OCI-LY3 (cell line): ENCODE measurements around the gene UGP2.

ENCODE experiments used
- H2AFZ ChIP-seq: fragments of 200-600, 300-600 bp; shearing (Covaris generic); 2 replicates; pipeline ENCODE4 v1.6.0; 2014; ENCODE audit warnings: antibody characterized with exemption, low read depth, low read length
- H3K27ac ChIP-seq: fragments of 200-600, 300-600 bp; sonication (generic); 2 replicates; pipeline ENCODE4 v1.5.1; 2014; ENCODE audit warnings: mild to moderate bottlenecking, low read length, moderate library complexity, mixed read lengths
- H3K27me3 ChIP-seq: fragments of 200-600, 300-600 bp; sonication (generic); 2 replicates; pipeline ENCODE4 v1.6.1; 2014; ENCODE audit warnings: low read depth, low read length, mixed read lengths
- H3K36me3 ChIP-seq: fragments of 200-600, 300-600 bp; sonication (generic); replicated peaks from 2 replicates; pipeline ENCODE3; 2014; ENCODE audit warnings: low read depth, low read length, mixed read lengths
- H3K4me1 ChIP-seq: fragments of 300-600, 200-600 bp; sonication (generic); 2 replicates; pipeline ENCODE4 v1.6.1; 2014; ENCODE audit warnings: low read length, mixed read lengths
- H3K4me2 ChIP-seq: fragments of 200-600, 300-600 bp; sonication (generic); 2 replicates; pipeline ENCODE4 v1.6.1; 2014; ENCODE audit warnings: low read length, mixed read lengths
- H3K4me3 ChIP-seq: fragments of 300-600, 200-600 bp; sonication (generic); 2 replicates; pipeline ENCODE4 v1.5.1; 2014; ENCODE audit warnings: antibody characterized with exemption, mild to moderate bottlenecking, low read length, moderate library complexity
- H3K79me2 ChIP-seq: fragments of 300-600, 200-600 bp; shearing (Covaris generic); 2 replicates; pipeline ENCODE4 v1.6.1; 2014; ENCODE audit warnings: mild to moderate bottlenecking, low read length, mixed read lengths
- H3K9ac ChIP-seq: fragments of 300-600, 200-600 bp; shearing (Covaris generic); 2 replicates; pipeline ENCODE4 v1.6.0; 2014; ENCODE audit warnings: mild to moderate bottlenecking, low read length, moderate library complexity
- H3K9me3 ChIP-seq: fragments of 200-600, 300-600 bp; shearing (Covaris generic); 2 replicates; pipeline ENCODE4 v1.6.1; 2014; ENCODE audit warnings: low read length, mixed read lengths; ENCODE audit not compliant: insufficient read depth
- H4K20me1 ChIP-seq: fragments of 200-600, 300-600 bp; sonication (generic); 2 replicates; pipeline ENCODE4 v1.6.1; 2016; ENCODE audit warnings: low read length, mixed read lengths; ENCODE audit not compliant: insufficient read depth
- CTCF ChIP-seq: fragments of 200-600, 300-600 bp; sonication (generic); IDR thresholded peaks from 2 replicates; pipeline ENCODE4 v1.5.1; 2014; ENCODE audit warnings: antibody characterized with exemption, low read length, low read depth
- EZH2phosphoT487 ChIP-seq: fragments of 200-600 bp; shearing (Covaris generic); IDR thresholded peaks from 2 replicates; pipeline ENCODE4 v1.6.1; 2018; ENCODE audit warnings: antibody characterized with exemption, mixed run types, low read depth

Gene UGP2

GRCh38 chr2:63898839-63899238 is 57.1 kb downstream of the UGP2 start:
- no peaks in the 10 kb centered on the region for H3K79me2 ChIP-seq
- no peaks in the 10 kb centered on the region for H4K20me1 ChIP-seq
- no peaks in the 10 kb centered on the region for H3K27me3 ChIP-seq
- no peak overlapping the region for H3K9ac ChIP-seq
- no peak overlapping the region for H3K4me3 ChIP-seq
- H3K9me3 ChIP-seq = peaks cover 12% of the 10 kb centered on the region
- TF ChIP-seq EZH2phosphoT487 (no peak), CTCF (no peak)
- H3K4me1 ChIP-seq = peaks cover 14% of the 10 kb centered on the region
- H3K27ac ChIP-seq = no peak overlapping the region
- no peak overlapping the region for H3K4me2 ChIP-seq
- no peak overlapping the region for H2AFZ ChIP-seq
- H3K36me3 ChIP-seq = peaks cover 38% of the 10 kb centered on the region

GRCh38 chr2:63899639-63900038 is 57.9 kb downstream of the UGP2 start:
- no peaks in the 10 kb centered on the region for H3K79me2 ChIP-seq
- peaks cover 14% of the 10 kb centered on the region for H3K9me3 ChIP-seq
- no peak for TF ChIP-seq CTCF
- no peak for TF ChIP-seq EZH2phosphoT487
- no peak overlapping the region for H3K4me3 ChIP-seq
- peaks cover 42% of the 10 kb centered on the region for H3K36me3 ChIP-seq
- no peak overlapping the region for H3K4me2 ChIP-seq
- H3K27me3 ChIP-seq = no peaks in the 10 kb centered on the region
- no peak overlapping the region for H2AFZ ChIP-seq
- H3K27ac ChIP-seq = no peak overlapping the region
- H3K4me1 ChIP-seq = peaks cover 14% of the 10 kb centered on the region
- H4K20me1 ChIP-seq = no peaks in the 10 kb centered on the region
- no peak overlapping the region for H3K9ac ChIP-seq

GRCh38 chr2:63902149-63902548 is 60.5 kb downstream of the UGP2 start:
- H3K27ac ChIP-seq = no peak overlapping the region

GRCh38 chr2:63903003-63903402 is 61.3 kb downstream of the UGP2 start:
- Histone ChIP-seq H3K4me3 (no peak overlapping the region), H3K4me1 (peaks cover 14% of the 10 kb centered on the region), H3K79me2 (no peaks in the 10 kb centered on the region), H3K36me3 (peaks cover 53% of the 10 kb centered on the region), H3K27me3 (no peaks in the 10 kb centered on the region), H3K4me2 (no peak overlapping the region), H3K27ac (no peak overlapping the region; the same call in 1 of the 2 replicates), H2AFZ (no peak overlapping the region), H4K20me1 (no peaks in the 10 kb centered on the region), H3K9me3 (peaks cover 14% of the 10 kb centered on the region), H3K9ac (no peak overlapping the region)
- TF ChIP-seq EZH2phosphoT487 (no peak), CTCF (no peak)

More at GRCh38 chr2:63902149-63902548, 60.5 kb downstream of the UGP2 start:
- Histone ChIP-seq H3K9me3 (peaks cover 14% of the 10 kb centered on the region), H3K4me2 (no peak overlapping the region), H3K27me3 (no peaks in the 10 kb centered on the region), H3K9ac (no peak overlapping the region), H3K79me2 (no peaks in the 10 kb centered on the region), H3K4me1 (peaks cover 14% of the 10 kb centered on the region), H3K4me3 (no peak overlapping the region), H2AFZ (no peak overlapping the region), H3K36me3 (peaks cover 55% of the 10 kb centered on the region), H4K20me1 (no peaks in the 10 kb centered on the region)
- no peak for TF ChIP-seq CTCF
- TF ChIP-seq EZH2phosphoT487 = no peak
